ENCODE results near the gene OR7A10.

Gene OR7A10

DNA sequence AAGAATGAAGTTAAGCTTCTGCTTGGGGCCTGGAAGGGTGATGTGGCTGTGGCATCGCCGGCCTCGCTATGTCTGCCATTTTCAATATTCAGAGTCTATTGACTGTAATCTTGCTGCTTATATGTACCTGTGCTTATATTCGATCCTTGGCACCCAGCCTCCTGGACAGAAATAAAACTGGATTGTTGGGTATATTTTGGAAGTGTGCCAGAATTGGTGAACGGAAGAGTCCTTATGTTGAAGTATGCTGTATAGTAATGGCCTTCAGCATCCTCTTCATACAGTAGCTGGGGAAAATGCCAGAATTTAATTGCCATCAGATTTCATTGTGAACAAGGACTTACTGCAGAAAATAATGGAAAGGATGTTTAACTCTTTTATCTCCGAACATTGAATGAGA lies 56.5 kb downstream of the OR7A10 start:
- peak; percentile 48 for DNase-seq
